ENCODE data around the gene TRPM3.
A peak's percentile ranks its signal among the peaks of the same experiment; 100 is the strongest.

The TRPM3 gene

DNA sequence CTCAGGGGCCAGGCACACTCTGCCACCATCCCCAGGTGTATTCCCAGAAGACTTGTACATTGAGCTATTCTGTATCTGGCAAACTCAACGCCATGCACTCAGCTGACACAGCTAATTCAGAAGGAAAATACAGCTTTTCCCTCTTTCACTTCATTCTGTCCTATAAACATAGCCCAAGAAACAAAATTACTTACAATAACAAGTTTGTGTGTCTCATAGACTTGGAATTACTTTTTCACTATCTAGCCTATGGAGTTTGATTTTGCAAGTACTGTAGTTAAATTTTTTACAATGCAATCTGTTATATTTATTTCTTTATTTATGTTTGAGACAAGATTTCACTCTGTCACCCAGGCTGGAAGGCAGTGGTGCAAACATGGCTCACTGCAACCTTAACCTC is 581.9 kb downstream of the TRPM3 start:
- no peak for DNase-seq

DNA sequence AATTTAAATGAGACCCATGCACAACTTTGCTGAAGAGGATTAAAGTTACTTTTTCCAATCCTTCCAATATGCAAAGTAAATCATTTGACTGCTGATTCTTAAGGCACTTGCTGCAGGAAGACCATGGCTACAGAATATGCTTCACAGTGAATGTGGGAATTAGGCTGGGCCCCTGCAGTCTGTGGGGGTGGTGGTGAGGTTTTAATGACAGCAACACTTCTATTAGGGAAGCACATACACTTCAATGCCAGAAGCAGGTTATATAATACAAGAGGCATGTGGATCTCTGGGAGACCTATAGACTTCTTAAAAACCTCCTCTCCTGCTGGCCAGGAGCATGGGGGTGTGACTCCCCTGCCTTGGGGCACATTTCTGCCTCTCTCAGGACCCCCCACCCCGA is 582.4 kb downstream of the TRPM3 start:
- no peak for DNase-seq

DNA sequence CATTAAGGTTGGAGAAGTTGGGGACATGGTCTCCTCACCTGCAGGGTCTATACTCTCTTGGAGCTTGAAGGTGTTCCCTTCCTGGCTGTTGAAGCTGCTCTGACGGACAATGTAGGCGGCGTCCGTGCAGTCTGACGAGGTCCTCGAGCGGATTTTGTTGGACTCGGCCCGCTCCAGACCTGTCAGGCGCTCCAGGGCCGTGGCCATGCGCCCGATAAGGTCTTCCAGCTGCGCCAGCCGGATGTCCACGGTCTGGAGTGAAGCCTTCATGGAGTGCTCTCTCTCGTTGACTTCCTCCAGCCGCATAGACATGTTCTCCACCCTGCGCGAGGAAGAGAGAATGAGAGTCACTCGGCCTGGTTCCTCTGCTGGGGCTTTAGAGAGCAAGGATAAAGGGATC is 584.3 kb downstream of the TRPM3 start:
- no peak for DNase-seq

DNA sequence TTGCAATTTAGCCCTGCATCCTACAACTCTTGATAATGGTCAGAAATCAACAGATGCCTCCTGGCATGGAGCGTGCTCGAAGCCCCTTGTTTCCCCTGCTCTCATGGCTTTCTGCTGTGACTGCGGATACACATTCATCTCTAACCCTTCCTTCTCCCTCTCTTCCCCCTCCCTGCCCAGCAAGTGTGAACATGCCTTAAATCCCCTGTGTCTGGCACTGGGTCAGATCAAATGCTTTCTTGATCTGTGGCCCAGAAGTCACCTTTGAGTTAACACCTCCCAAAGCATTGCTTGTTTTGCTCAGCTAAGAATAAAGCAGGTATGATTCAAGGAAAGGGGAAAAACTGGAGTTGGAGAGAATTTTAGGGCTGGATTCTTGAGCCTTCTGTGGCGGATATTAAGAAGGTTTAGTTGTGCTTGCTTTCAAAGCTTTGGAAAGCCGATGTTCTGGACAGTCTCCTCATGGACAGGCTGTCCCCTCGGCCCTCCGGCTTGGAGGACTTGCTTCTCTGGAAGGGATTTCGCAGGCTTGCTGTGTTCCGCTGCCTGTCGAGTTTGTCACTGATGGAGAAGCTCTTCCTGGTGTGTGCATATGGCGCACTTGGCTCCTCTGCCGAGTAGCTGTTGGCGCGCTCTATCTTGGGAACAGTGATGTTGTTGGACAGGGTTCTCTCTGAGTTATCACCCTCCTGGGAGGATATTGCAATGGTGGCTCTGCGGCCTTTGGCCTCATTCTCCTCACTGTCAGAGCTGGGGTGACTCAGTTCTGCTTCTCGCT is 585.7 kb downstream of the TRPM3 start:
- no peak for DNase-seq

DNA sequence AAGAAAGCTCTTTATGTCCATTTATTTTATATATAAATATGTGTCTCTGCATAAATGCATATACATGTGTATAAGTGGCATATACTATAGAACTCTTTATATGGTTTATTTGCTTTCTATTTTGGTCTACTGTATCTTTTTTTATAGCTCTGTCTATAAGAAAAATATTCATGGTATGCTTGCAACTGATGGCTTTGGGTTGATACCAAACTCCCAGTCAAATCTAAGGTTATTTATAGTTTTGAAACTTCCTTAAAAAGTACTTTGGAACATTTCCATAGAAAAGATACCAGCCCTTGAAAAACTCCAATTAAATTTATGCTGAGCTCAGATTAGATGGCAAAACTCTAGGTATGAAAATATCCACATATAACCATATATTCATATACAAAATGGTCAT is 587.0 kb downstream of the TRPM3 start:
- DNase-seq = no peak

DNA sequence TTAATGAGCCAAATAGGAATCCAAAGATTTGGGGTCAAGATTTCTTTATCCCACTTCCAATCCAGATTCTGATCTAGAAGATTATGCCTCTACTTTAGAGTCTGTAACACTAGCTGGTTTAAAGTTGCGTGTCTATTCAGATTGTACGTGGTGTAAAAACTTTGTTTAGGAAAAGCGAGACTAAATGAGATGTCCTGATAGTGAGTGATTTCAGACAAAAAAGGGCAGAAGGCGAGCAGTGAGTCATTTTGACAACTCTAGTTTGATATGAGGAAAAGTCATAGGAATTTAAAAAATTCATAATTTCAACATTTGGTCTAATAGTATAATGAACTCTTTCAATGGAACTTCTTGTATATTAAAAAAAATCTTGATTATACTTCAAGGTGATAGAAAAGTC is 587.4 kb downstream of the TRPM3 start:
- no peak for DNase-seq

DNA sequence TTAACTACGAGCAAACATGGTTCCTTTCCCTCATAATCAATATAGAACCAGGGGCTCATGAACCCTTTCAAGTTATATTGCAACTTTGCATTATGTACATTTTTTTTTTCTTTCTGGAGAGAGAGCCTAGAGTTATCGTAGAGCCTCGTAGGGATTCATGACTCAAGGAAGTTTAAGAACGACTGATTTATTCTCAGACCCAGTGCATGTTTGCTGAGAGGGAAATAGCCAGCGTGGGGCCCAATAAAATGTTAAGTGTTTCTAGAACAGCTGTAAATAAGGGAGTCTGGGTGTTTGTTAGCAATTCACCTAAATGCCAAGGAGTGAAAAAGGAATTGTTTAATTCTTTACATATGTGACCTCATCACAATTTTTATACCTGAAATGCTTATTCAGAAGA is 587.9 kb downstream of the TRPM3 start:
- DNase-seq = no peak

DNA sequence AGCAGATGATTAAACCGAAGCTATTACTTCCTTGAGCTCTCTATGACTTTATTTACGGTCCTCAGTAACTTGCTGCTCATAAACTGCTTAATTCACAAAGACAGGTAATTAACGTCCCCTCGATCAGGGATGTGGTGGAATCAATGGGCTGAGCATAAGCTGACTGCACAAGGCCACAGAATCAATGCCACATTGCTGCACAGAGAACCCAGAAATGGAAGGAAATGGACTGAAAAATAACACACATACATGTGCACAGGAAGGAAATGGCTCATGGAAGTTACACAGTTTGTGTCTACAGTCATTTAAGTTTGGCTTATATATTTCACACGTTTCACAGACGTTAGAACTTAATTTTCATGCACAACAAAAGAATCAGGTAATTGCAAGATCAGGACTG is 588.7 kb downstream of the TRPM3 start:
- DNase-seq = no peak

DNA sequence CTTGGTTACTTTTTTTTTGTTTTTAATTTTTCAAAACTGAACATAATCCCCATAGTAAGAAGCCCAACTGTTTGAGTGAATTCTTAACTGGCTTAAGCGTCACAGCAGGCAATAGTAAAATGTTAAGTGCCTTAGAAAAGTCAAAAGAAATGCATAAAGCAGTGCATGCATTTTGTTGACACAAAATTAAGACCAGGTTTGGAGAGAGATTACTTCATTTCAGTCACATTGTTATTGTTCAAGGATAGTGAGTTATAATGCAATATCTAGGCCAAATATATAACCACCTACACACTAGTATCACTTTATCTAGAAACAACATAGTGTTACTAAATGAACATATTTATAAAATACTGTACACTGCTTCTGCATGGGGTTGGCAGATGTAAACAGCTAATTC is 590.1 kb downstream of the TRPM3 start:
- no peak for DNase-seq

DNA sequence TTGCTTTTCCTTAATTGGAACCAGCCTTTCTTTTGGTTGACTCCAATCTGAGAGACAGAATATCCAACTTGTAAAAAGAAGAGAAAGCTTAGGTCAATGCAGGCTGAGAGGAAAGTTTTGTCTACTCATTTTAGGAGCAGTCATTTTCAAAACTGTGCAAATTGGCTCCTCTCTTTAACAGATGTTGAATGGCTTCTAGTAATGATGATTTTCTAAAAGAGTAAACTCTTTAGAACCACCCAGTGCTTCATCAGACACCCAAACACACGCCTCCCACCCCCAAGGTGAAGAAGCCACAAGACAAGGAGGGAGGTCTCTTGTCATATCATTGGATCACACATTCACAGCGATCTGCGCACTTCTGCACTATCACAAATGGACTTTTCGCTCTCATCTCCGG is 590.7 kb downstream of the TRPM3 start:
- DNase-seq = no peak

DNA sequence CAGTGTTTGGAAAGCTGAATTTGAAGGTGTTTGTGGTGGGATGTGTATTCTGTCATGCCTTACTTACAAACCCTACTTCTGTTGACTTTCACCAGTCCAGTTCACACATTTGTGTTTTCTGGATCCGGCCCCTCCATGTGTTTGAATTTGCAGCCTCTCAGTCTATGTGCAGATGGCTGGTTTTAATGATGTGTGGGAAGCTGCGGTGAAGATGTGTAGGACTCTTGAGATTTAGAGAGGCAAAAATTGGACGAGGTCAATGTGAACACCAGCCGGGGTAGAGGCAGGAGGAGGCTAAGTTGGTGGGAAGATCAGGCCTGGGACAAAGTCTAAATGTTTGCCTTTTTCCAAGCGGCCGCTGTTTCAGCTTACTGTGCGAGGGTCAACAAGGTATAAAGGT is 591.6 kb downstream of the TRPM3 start:
- no peak for DNase-seq

DNA sequence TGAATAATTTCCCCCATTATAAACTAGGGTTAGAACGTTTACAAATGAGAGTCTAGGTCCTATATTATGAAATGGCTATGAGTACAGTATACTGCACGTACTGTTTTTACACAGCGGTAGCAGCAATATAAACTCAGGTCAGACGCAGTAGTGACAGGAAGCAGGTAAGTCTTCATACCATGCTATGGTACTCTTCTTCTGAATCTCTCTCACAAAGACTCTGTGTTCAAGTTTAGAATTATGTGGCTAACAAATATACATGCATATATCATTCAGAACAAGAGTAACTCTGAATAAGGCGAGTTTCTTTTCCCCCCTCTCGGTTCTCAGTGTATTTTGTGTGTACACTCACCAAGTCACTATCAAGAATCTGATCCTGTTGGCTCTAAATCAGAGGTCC is 592.0 kb downstream of the TRPM3 start:
- no peak for DNase-seq

DNA sequence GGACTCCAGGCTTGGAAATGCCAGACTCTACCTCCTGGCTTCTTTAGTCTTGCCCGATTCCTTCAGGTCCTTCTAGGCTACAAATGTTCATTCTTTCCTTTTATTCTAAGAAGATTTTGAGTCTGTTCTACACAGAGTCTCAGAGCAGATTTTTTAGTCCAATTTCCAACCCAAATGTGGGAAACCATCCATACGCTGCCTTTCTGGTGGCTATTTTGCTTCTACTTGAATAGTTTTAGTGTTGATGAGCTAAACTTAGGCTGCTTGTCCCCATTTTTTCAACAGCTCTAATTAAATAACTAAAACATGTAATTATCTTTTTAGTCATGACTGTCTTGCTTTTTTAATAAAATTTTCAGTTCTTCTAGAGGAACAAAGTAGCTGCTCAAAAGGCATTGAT is 594.5 kb downstream of the TRPM3 start:
- DNase-seq = no peak

DNA sequence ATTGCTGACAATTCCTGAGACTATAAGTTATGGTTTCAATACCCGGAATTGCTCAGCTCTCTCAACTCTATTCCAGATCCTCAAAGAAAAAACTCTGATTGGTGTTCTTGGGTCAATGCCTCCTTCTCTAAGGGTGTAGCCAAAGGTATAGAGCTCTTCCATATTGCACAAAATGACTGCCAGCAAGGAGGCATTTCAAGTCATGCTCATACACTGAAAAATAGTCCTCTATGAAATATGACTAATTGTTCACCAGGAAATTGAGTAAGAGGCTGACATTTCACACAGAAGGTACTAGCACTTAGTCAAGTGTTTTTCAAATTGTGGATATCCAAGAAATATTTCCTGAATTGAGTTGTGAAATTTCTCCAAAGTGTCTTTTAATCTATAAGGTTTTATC is 595.9 kb downstream of the TRPM3 start:
- DNase-seq = no peak

DNA sequence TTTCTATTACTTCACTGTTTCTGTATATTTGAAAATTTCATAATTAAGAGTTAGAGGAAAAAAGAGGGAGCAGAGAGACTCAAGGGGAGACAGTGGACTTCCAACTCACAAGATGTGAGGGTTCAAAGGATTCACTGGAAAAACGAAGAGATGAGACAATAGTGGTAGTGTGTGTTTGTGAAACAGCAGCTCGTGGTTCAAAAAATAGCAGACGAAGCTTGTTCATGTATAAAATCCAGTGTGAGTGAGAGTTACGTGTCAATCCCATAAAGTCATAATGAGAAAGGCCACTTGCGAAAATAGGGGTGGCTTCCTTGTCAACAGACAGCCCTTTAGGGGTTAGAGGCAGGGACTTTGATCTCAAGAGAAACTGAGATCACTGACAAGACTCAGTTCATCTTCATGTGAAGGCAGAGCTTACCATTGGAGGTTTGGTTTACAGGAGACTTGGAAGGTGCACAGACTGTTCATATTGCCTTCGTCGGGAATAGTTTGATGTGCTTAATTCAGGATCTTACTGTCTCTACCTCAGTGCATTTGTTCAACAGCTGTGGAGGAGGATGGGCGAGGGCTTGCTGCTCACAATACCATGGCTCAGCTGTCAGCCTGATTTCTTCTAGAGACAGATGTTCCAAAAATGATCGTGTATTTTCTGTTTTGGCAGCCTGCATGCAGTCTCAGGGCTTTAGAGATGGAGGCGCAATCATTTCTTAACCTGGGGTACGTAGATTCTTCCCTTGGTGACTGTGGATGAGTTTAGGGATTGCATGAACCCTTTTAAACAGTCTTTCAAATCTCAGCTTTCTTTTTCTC is 601.3 kb downstream of the TRPM3 start:
- peak; percentile 78 for DNase-seq

DNA sequence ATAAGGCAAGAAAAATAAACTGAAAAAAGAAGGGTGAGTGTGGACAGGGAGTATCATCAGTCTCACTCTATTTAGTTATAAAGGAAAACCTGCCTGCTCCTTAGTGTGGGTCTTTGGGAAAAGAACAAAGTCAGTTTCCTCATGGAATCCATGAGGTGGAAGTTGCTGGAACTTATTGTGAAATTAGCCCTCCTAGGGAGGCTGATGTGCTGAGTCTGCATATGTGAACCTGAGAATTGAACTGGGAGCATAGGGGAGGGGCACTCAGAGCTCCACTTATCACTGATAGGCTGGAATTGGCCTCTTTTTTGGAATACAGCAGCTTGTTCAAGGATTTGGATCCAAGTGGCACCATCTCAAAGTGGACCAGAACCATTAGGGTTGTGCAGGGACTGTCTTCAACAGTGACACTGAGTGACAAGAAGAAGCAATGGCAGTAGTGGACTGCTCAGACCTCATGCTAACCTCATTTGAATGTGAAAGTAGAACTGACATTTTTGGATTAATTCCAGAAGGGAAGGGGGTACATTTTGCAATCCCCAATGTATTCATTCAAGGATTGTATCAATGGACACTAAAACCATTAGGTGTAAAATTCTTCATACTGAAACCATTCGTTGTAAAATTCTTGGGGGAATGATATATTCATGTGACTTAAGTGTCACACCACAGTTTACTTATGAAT is 603.4 kb downstream of the TRPM3 start:
- DNase-seq = no peak

DNA sequence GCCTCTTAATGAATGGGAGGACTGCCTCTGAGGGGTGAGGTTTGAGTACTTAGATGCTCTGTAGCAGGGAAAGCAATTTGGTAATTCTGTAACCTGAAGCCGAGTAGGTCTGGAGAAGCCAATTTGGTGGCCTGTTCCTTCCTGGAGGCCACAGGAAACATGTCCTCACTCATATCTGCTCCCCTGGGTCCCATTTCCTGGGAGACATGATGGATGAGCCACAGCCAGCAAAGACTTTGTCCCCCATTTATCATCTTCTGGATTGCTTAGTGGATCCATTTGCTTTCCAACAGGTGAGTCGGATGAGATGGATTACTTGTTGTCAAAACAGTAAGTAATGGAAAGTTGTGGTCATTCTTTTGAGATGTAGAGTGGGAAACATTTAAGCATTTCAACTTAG is 607.1 kb downstream of the TRPM3 start:
- no peak for DNase-seq

DNA sequence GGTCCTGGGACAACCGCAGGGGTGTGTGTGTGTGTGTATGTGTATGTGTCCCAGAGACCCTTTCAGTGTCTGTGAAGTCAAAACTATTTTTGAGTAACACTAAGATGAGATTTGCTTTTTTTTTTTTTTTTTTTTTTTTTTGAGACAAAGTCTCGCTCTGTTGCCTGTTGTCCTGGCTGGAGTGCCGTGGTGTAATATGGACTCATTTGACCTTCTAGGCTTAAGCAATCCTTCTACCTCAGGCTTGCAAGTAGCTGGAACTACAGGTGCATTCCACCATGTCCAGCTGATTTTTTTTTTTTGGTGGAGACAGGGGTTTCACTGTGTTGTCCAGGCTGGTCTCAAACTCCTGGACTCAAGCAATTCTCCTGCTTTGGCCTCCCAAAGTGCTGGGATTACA is 609.6 kb downstream of the TRPM3 start:
- DNase-seq = no peak

DNA sequence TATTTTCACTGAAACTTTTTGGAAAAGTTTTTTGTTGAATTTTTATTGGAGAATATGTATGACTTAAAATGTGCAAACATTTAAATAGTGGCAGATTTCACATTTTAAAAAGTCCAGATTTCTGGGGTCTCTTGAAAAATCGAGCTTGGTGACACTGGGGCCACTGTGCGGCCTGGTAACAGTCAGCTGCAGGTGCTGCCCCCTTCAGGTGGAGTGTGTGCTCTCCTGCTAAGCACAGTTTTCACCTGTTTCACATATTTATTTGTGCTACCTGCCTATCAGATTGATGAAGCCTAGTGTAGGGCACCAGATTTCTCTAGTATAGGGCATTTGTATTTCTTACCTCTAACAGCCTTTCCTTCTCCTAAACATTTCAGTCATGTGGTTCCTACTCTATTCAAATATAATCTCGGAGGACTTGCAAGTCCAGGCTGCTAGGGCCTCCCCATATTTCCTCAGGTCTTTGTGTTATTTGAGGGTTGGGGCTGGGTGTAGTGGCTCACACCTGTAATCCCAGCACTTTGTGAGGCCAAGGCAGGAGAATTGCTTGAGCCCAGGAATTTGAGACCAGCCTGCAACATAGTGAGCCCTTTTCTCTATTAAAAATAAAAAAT is 611.2 kb downstream of the TRPM3 start:
- DNase-seq = no peak

DNA sequence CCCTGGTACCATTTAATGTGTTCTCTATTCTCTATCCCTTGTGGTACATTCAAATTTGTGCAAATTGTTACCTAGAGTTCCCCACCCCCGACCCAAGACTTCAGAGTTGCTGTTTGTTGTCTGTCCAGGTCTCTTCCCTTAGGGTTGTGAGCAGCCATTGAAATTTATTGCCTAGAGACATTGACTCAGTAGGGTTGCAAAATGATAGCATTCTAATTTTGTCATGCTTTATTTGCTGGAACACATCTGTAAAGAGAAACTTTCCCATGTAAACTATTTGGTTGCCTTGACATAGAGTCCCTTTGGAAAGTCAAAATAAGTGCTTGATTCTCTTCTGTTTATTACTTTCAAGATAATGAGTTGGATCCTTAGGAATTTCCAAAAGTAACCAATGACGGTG is 615.3 kb downstream of the TRPM3 start:
- no peak for DNase-seq

DNA sequence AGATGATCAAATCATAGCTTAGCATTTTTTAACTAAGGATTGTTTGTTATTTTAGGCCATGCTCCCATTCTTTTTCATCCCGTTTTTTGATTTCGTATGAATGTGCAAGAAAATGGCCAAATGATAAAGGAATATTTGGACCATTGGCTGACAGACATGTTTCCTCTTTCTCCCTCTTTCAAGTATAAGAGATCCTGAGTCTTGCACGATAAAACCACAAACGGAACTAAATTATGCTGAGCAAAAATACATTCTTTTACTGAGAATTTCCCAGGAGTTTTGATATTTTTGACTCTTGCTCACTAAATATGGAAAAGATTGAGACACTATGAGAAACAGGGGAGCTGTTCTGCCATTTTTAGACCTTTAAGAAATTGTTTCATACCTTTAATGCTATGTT is 616.6 kb downstream of the TRPM3 start:
- no peak for DNase-seq

DNA sequence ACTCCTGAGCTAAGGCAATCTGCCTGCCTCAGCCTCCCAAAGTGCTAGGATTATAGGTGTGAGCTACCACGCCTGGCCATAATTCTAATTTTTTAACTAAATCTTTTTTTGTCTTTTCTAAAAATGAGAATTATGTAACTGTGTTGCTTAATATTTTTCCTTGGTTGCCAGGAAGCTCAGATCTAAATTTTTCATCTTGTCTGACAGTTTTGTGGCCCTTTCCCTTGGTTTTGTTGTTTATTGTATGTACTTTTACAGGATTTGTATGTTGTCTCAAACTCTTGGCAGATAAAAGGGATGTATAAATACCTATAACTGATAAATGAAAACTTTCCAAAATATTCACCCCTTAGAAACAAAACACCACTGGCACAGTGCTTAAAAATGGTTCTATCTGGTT is 618.7 kb downstream of the TRPM3 start:
- no peak for DNase-seq

DNA sequence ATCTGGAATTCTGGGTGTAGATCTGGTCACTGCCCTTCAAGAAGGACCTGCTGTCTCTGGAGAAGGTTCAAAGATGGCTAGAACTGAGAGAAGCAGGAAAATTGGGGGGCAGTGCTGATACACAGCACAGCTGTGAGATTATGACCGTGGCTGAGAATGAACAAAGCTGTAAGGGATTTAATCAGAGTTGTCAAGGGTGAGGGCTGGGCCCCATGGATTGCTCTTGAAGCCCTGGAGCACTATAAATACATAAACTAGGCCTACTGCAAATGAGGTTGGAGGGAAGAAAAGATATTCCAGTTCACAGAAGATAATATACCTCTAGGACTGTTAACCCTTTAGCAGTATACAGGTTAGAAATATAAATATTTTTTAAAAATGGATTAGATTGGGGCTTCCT is 620.6 kb downstream of the TRPM3 start:
- DNase-seq = no peak

DNA sequence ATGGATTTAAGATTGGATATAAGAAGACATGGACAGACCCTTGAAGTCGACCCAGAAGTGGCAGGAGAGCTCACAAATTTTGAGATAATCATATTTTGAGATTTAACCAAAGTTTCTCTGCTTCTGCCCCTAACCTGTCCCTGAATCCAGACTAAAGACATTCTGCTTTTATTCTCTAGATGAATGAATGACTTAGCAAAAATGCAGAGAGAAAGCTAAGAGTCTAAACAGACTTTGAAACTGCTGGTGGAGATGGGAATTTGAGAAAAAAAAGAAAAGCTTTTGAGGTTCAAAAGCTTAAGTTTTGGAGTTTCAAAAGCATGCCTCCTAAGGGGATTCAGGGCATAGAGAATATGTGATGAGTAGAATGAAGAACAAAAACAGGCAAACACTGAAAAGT is 621.8 kb downstream of the TRPM3 start:
- no peak for DNase-seq

Data from NCI-H1694 treated with DMSO at 0.1 percent for 48 hours (cell line).